ENCODE data around the gene C12orf42.

The C12orf42 gene

GRCh38 chr12:103379670-103380069 is 116.1 kb downstream of the C12orf42 start:
- no peak overlapping the region for H3K4me3 ChIP-seq (ENCODE audit: low read length)
- TF ChIP-seq, protein P1, sequence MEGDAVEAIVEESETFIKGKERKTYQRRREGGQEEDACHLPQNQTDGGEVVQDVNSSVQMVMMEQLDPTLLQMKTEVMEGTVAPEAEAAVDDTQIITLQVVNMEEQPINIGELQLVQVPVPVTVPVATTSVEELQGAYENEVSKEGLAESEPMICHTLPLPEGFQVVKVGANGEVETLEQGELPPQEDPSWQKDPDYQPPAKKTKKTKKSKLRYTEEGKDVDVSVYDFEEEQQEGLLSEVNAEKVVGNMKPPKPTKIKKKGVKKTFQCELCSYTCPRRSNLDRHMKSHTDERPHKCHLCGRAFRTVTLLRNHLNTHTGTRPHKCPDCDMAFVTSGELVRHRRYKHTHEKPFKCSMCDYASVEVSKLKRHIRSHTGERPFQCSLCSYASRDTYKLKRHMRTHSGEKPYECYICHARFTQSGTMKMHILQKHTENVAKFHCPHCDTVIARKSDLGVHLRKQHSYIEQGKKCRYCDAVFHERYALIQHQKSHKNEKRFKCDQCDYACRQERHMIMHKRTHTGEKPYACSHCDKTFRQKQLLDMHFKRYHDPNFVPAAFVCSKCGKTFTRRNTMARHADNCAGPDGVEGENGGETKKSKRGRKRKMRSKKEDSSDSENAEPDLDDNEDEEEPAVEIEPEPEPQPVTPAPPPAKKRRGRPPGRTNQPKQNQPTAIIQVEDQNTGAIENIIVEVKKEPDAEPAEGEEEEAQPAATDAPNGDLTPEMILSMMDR (conservative IDR thresholded peaks at IDR 0.05; ENCODE audit: low read length), result no peak
- no peak for DNase-seq (ENCODE audit: low read depth)

DNA sequence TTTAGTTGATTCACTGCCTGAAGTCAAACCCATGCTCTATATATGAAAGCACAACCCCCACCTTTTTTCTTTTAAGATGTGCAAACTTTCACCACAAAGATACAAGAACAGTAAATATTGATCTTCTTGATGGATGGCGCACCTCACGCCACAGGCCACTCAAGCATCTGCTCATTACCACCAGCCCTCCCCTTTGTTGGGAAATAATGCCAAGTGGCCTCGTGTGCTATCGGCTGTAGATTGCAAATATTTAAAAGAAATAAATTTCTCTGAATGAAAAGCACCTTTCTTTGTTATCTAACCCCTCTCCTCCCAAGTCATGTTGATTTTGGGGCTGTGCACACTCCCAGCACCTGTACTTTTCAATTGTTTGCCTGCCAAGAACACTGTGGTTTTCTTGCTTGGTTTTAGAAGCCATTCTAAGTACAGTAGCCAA is 122.7 kb downstream of the C12orf42 start:
- DNase-seq (ENCODE audit: low read depth), result no peak

GRCh38 chr12:103369929-103370328 is 125.8 kb downstream of the C12orf42 start:
- TF ChIP-seq, protein P1 (conservative IDR thresholded peaks at IDR 0.05; ENCODE audit: low read length), result no peak
- H3K4me3 ChIP-seq (ENCODE audit: low read length), result no peak overlapping the region
- no peak for DNase-seq (ENCODE audit: low read depth)

More for the DNA sequence above, 122.7 kb downstream of the C12orf42 start:
- TF ChIP-seq, protein P1 (conservative IDR thresholded peaks at IDR 0.05; ENCODE audit: low read length), result no peak
- no peak overlapping the region for H3K4me3 ChIP-seq (ENCODE audit: low read length)

DNA sequence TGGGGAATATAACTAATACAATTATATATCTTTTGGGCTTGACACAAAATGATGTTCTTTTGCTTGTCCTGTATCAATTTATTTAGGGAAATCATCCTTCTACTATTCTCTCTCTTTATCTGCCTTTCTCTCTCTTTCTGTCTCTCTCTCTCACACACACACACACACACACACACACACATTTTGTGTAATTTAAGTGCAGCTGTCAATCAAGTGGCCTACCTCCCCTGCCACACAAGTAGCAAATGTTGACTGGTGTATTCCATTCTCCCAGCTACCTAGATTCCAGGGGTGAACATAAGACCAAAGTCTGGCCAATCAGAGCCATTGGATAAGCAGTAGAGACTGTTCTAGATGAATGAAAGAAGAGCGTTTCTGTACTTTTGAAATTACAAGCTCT is 127.6 kb downstream of the C12orf42 start:
- DNase-seq (ENCODE audit: low read depth), result no peak
- TF ChIP-seq, protein P1 (conservative IDR thresholded peaks at IDR 0.05; ENCODE audit: low read length), result no peak

DNA sequence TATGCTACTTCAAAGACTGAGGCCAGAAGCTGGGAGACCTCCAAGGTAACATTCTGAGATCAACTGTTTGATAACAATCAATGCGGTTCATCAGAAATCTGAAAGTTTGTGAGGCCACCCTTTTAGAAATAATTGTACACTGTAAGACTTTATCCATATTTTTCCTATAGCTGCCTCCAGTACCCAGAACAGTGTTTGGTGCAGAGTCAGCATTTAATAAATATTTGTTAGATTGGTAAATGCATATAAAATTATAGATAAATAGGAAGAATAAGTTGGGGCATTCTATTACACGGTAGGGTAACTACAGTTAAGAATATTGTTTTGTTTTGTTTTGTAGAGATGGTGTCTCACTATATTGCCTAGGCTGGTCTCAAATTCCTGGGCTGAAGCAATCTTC is 141.4 kb downstream of the C12orf42 start:
- no peak overlapping the region for H3K4me3 ChIP-seq (ENCODE audit: low read length)
- TF ChIP-seq, protein P1 (conservative IDR thresholded peaks at IDR 0.05; ENCODE audit: low read length), result no peak
- DNase-seq (ENCODE audit: low read depth), result no peak

More for the DNA sequence above, 127.6 kb downstream of the C12orf42 start:
- H3K4me3 ChIP-seq (ENCODE audit: low read length), result no peak overlapping the region

DNA sequence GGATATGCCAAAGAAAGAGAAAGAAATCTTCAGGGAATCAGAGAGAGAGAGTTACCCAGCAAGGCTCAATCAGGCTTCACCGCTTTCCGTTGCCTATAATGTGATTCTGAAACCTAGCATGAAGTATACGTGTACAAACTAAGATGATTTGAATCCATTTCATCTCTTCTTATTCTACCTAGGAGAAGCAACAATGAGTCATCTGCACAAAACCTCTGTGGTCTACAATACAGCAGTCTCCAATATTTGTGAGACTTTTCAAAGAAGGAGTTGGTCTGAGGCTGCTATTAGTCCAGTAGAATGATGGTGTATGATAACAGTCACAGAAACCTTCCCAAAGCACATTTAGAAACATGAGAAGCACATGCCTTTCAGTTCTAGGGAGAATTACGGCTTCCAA is 141.9 kb downstream of the C12orf42 start:
- no peak overlapping the region for H3K4me3 ChIP-seq (ENCODE audit: low read length)
- TF ChIP-seq, protein P1 (conservative IDR thresholded peaks at IDR 0.05; ENCODE audit: low read length), result no peak
- no peak for DNase-seq (ENCODE audit: low read depth)

DNA sequence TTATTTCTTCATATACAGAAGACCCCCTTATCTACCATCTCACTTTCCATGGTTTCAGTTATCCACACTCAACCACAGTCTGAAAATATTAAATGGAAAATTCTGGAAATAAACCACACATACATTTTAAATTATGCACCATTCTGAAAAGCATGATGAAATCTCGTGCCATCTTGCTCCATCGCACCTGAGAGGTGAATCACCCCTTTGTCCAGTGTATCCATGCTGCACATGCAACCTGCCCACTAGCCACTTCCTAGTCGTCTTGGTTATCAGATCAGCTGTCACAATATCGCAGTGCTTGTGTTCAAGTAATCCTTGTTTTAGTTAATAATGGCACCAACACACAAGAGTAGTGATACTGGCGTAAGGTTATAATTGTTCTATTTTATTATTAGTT is 145.7 kb downstream of the C12orf42 start:
- no peak overlapping the region for H3K4me3 ChIP-seq (ENCODE audit: low read length)
- TF ChIP-seq, protein P1 (conservative IDR thresholded peaks at IDR 0.05; ENCODE audit: low read length), result no peak
- DNase-seq (ENCODE audit: low read depth), result no peak
